H1 (cell line): ENCODE results near the gene FERMT2. TPM values are rescaled to one million over a fixed set of nuclear protein-coding genes. Genes with fewer than 3 reads are reported as not detected.

ENCODE experiments used
- BACH1 ChIP-seq: IDR thresholded peaks from 2 replicates; pipeline ENCODE4 v1.6.1; 2012; ENCODE audit warnings: low read length, improper control_type of control experiment
- EZH2 ChIP-seq: fragments of 200-600 bp; sonication (generic); IDR thresholded peaks from 2 replicates; pipeline ENCODE4 v1.7.1; 2012; ENCODE audit warnings: low read depth, mild to moderate bottlenecking, moderate library complexity, low read length, inconsistent platforms; ENCODE audit not compliant: severe bottlenecking
- GTF2F1 ChIP-seq: IDR thresholded peaks from 2 replicates; pipeline ENCODE4 v1.6.1; 2012; ENCODE audit warnings: low read depth, low read length, improper control_type of control experiment, borderline replicate concordance
- TAF1 ChIP-seq: IDR thresholded peaks from 2 replicates; pipeline ENCODE4 v1.6.1; 2011; ENCODE audit warnings: mild to moderate bottlenecking, low read depth, low read length
- ZNF274 ChIP-seq: IDR thresholded peaks from 2 replicates; pipeline ENCODE4 v1.7.0; 2012; ENCODE audit warnings: low read length, borderline replicate concordance; ENCODE audit errors: extremely low read depth
- polyA plus RNA-seq, 7 experiments: library from polyadenylated mRNA; depleted of rRNA in 3 of 7; stranded (reverse) in 5 of 7; unstranded in 2 of 7; fragments of >200 nt in 5 of 7; fragments of 200-250 nt in 2 of 7; gene quantifications; 1 replicate in 5 of 7; 2 replicates in 1 of 7; 4 replicates in 1 of 7; pipeline versions ENCODE4 v1.2.1 to v1.2.3, GENCODE V29; 2011 to 2013; ENCODE audit warnings: missing spikeins in 2 of 7, mixed read lengths in 2 of 7
- total RNA-seq: library from RNA; stranded (reverse); fragmentation: NEBNext Ultra II Directional; extraction: Animal tissue kit (Norgen Biotek cat#: 25700); gene quantifications from 2 replicates; pipeline ENCODE4 v1.2.1, GENCODE V29; 2021
- TF ChIP-seq, protein P1 (sequence below): IDR thresholded peaks from 2 replicates; pipeline ENCODE4 v1.6.1; 2012; ENCODE audit warnings: low read length, inconsistent platforms
- TF ChIP-seq, protein P2 (sequence below): IDR thresholded peaks from 2 replicates; pipeline ENCODE4 v1.6.1; 2011; ENCODE audit warnings: low read depth, mild to moderate bottlenecking, low read length; ENCODE audit not compliant: insufficient read depth

Gene FERMT2
- total and polyA plus RNA-seq, 2 of the 8 experiments (the other 6 are each of a cell fraction or from before 2014, with no cell fraction given): 53.3 to 142 TPM

DNA sequence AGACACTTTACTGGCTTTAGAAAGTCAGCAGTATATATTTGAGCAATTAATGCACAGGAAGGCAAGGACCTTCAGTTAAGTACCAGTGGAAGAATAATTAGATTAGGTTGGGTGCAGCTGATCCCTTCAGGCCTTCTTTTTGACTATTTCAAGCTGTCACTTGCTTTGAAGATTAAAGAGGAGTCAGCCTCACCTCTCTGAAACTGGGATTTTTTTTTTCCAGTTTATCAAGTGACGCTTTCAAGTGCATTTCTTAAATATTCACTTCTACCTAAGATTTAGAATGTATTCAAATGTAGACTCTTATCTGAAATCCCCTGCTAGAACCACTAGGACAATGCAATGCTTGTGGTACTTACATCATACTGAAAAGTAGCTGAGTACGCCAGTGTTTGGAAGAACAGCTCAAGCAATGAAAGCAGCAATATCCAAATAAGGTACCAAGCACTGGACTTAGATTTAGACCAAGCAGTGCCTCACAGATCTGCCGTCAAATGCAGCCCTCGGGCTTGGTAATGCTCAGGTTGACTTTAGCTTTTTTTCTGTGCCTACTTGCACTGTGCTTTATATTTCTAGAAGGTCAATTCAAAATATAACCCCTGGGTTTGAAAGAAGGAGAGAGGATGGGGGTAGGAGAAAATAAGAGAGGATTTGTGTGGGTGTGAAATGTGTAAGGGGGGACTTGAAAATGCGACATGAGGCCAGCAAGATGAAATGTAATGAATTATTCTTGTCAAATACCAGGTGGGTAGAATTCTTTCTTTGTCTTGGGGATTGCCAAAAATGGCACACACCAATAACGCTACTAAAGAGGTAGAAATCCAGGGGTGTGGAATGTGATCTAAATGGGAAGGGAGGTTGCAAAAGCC lies 3.7 kb upstream of the FERMT2 start (continued):
- TF ChIP-seq GTF2F1 (no peak), BACH1 (no peak), TAF1 (no peak), EZH2 (no peak), ZNF274 (no peak)
- TF ChIP-seq, protein P1, sequence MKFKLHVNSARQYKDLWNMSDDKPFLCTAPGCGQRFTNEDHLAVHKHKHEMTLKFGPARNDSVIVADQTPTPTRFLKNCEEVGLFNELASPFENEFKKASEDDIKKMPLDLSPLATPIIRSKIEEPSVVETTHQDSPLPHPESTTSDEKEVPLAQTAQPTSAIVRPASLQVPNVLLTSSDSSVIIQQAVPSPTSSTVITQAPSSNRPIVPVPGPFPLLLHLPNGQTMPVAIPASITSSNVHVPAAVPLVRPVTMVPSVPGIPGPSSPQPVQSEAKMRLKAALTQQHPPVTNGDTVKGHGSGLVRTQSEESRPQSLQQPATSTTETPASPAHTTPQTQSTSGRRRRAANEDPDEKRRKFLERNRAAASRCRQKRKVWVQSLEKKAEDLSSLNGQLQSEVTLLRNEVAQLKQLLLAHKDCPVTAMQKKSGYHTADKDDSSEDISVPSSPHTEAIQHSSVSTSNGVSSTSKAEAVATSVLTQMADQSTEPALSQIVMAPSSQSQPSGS: no peak
- TF ChIP-seq, protein P2, sequence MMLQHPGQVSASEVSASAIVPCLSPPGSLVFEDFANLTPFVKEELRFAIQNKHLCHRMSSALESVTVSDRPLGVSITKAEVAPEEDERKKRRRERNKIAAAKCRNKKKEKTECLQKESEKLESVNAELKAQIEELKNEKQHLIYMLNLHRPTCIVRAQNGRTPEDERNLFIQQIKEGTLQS: no peak
